ENCODE measurements around the gene TASP1.

The TASP1 gene, protein sequence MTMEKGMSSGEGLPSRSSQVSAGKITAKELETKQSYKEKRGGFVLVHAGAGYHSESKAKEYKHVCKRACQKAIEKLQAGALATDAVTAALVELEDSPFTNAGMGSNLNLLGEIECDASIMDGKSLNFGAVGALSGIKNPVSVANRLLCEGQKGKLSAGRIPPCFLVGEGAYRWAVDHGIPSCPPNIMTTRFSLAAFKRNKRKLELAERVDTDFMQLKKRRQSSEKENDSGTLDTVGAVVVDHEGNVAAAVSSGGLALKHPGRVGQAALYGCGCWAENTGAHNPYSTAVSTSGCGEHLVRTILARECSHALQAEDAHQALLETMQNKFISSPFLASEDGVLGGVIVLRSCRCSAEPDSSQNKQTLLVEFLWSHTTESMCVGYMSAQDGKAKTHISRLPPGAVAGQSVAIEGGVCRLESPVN

DNA sequence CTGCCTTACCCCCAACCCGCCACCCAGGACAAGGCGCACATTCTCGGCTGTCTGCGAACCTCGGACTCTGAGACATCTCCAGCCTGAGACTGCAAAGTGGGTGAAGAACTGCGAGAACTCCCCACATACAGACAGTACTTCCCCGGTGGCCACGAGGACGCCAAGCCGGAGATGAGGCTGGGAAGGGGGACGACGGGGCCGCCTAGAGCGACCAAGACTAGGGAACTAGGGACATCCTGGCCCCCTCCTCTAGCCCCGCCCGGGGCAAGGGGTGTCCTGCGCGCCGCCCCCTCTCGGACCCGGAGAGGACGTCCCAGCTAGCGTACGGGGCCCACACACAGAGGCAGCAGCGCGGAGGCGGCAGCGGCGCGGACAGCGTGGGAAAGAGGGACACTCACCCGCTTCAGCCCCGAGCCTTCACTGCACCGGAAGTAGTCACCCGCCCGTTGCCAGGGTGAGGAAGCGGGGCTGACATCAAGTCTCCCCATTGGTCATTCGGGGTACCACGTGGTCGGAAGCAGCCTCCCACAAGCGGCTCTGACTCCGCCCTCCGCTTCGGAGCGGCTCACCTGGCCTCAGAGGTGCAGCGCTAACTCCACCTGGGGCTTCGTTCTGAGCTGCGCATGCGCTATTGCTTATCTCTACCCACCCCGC lies at the start of gene TASP1:
TSS of gene TASP1 (minus strand) at position 437 of the 654 bp plus-strand sequence. CDS start 8,854 bp downstream, outside the sequence.
- TF ChIP-seq CTCF (conservative IDR thresholded peaks at IDR 0.05; ENCODE audit: low read depth, low read length) = no peak
- peak within 1 kb of the TSS; percentile 96 for H3K4me3 ChIP-seq (ENCODE audit: low read length)
- peak; percentile 81 for DNase-seq (ENCODE audit: low read depth)

- DNase-seq (ENCODE audit: low read depth) = no peak
- no peak for TF ChIP-seq CTCF (conservative IDR thresholded peaks at IDR 0.05; ENCODE audit: low read depth, low read length)
- no peak overlapping the region for H3K4me3 ChIP-seq (ENCODE audit: low read length)
Measured at GRCh38 chr20:13687815-13688214, 49.1 kb upstream of the TASP1 start.

GRCh38 chr20:13685623-13686022 lies 46.9 kb upstream of the TASP1 start:
- no peak for TF ChIP-seq CTCF (conservative IDR thresholded peaks at IDR 0.05; ENCODE audit: low read depth, low read length)

DNA sequence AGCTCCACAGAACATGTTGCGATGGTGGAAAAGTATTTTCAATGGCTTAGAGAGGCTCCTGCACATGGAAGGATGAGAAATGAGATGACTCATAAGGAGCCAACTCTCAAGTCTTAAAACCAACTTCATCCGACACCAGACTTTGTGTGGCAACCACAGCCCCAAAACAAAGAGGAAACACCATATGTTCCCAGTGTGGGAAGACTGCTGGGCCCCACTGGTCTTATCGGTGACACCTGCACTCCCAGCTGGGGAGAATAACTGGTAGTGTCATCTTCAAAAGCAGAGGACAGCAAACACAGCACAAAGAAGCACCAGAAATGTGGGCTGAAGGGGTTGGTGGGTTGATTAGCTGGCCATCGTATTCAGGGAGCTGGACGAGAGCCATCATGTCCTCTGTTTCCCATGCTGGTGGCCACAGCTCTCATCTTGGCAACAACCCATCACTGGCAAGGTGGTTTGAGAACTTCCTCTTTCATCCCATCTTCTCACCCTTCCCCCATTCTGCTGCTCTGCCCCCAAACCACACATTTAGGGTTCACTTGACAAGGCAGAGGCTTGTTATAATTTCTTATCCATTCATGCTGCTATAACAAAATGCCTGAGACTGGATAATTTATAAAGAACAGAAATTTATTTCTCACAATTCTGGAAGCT lies 46.0 kb upstream of the TASP1 start:
- no peak for DNase-seq (ENCODE audit: low read depth)
- no peak overlapping the region for H3K4me3 ChIP-seq (ENCODE audit: low read length)
- no peak for TF ChIP-seq CTCF (conservative IDR thresholded peaks at IDR 0.05; ENCODE audit: low read depth, low read length)

More at GRCh38 chr20:13685623-13686022, 46.9 kb upstream of the TASP1 start:
- no peak for DNase-seq (ENCODE audit: low read depth)
- H3K4me3 ChIP-seq (ENCODE audit: low read length) = no peak overlapping the region

DNA sequence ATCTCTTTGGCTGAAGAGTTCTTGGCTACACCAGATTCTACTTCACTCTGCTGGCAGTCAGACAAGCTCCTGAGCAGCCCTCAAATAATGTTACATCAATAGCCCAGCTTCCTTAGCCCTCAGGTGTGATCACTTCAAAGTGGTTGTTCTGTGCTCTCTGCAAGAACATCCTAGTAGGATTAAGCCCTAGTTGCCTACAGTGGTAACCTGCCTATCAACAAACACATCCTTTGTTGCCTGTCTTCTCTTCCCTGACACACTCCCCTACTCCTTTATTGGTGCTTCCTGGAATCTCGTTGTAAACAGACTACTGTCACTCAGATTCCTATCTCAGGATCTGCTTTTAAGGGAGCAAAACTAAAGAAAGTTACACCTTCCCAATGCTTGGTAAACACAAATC lies 45.1 kb upstream of the TASP1 start:
- TF ChIP-seq CTCF (conservative IDR thresholded peaks at IDR 0.05; ENCODE audit: low read depth, low read length) = no peak
- H3K4me3 ChIP-seq (ENCODE audit: low read length) = no peak overlapping the region
- DNase-seq (ENCODE audit: low read depth) = no peak

- DNase-seq (ENCODE audit: low read depth) = no peak
- no peak for TF ChIP-seq CTCF (conservative IDR thresholded peaks at IDR 0.05; ENCODE audit: low read depth, low read length)
- no peak overlapping the region for H3K4me3 ChIP-seq (ENCODE audit: low read length)
Measured at GRCh38 chr20:13681248-13682125, 42.8 kb upstream of the TASP1 start.

Data from retinal pigment epithelial cell (primary cell).